ENCODE results near the gene UIMC1. TPM values are rescaled to one million over a fixed set of nuclear protein-coding genes. Genes with fewer than 3 reads are reported as not detected.

Gene UIMC1
- total RNA-seq, 1 donor from 2014 or later, result 40.9 TPM

DNA sequence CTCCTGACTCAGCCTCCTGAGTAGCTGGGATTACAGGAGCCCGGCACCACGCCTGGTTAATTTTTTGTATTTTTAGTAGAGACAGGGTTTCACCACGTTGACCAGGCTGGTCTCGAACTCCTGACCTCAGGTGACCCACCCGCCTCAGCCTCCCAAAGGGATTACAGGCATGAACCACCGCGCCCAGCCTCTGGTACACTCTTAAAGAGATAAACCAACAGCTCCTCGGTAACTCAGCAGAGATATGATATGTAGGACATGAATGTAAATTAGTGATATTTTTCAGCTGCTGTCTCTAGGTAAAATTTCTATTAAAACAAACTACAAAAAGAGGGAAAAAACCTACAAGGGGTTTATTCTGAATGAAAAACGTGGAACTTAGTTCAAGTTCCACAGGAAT, 64.6 kb downstream of the UIMC1 start:
- H3K27me3 Mint-ChIP-seq (ENCODE audit: unreplicated experiment), result peaks cover 2% of the 10 kb centered on the region
- TF ChIP-seq, protein P1, sequence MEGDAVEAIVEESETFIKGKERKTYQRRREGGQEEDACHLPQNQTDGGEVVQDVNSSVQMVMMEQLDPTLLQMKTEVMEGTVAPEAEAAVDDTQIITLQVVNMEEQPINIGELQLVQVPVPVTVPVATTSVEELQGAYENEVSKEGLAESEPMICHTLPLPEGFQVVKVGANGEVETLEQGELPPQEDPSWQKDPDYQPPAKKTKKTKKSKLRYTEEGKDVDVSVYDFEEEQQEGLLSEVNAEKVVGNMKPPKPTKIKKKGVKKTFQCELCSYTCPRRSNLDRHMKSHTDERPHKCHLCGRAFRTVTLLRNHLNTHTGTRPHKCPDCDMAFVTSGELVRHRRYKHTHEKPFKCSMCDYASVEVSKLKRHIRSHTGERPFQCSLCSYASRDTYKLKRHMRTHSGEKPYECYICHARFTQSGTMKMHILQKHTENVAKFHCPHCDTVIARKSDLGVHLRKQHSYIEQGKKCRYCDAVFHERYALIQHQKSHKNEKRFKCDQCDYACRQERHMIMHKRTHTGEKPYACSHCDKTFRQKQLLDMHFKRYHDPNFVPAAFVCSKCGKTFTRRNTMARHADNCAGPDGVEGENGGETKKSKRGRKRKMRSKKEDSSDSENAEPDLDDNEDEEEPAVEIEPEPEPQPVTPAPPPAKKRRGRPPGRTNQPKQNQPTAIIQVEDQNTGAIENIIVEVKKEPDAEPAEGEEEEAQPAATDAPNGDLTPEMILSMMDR (IDR thresholded peaks at IDR 0.05; ENCODE audit: unreplicated experiment), result no peak
- H3K36me3 Mint-ChIP-seq (ENCODE audit: low read depth, unreplicated experiment), result peaks cover 13% of the 10 kb centered on the region
- H3K27ac Mint-ChIP-seq (ENCODE audit: unreplicated experiment), result no peak overlapping the region
- no peaks in the 10 kb centered on the region for H3K9me3 Mint-ChIP-seq (ENCODE audit: unreplicated experiment)
- no peak overlapping the region for H3K4me3 Mint-ChIP-seq (ENCODE audit: unreplicated experiment)
- peaks cover 13% of the 10 kb centered on the region for H3K4me1 Mint-ChIP-seq (ENCODE audit: unreplicated experiment)
- no peak for DNase-seq (ENCODE audit: low spot score)

DNA sequence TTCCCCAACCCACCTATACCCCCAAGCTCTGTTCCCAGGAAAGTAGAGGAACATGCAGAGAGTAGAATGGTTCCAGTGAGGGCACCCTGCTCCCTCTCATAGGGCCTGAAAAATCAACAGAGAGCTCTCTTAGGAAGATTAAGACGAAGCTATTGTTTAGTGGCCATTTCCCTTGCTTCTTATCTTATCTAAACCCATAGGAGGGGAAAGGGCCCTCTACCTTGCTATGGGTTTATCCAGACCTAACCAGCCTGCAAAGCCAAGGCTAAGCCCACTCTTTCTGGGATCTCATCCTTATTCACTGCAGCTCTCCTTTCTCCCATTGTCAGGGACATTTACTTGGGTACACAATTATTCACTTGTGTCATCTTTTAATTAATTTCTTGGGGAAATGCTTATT, 68.1 kb downstream of the UIMC1 start:
- Mint-ChIP-seq H3K4me3 (ENCODE audit: unreplicated experiment) (no peak overlapping the region), H3K27ac (ENCODE audit: unreplicated experiment) (no peak overlapping the region), H3K9me3 (ENCODE audit: unreplicated experiment) (no peaks in the 10 kb centered on the region), H3K4me1 (ENCODE audit: unreplicated experiment) (peaks cover 7% of the 10 kb centered on the region), H3K36me3 (ENCODE audit: low read depth, unreplicated experiment) (peaks cover 8% of the 10 kb centered on the region), H3K27me3 (ENCODE audit: unreplicated experiment) (peaks cover 2% of the 10 kb centered on the region)
- TF ChIP-seq, protein P1 (IDR thresholded peaks at IDR 0.05; ENCODE audit: unreplicated experiment), result no peak
- DNase-seq (ENCODE audit: low spot score), result no peak

DNA sequence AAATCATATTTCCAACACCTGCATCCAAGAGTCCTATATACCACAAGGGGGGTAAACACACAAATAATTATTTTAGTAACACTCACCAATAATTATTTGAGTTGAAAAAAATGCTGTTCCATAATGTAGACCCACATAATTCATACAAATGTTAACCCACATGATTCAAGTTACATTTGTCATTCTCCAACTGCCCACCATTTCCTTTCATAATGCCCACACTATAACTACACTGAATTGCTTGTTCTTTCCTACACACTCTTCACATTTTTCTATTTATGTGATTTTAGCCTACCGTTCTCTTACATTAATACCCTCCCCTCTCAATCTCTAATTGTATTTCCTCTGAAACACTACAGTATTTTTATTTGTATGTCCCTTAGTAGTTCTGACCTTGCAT, 71.6 kb downstream of the UIMC1 start:
- Mint-ChIP-seq H3K27me3 (ENCODE audit: unreplicated experiment) (no peaks in the 10 kb centered on the region), H3K27ac (ENCODE audit: unreplicated experiment) (no peak overlapping the region), H3K36me3 (ENCODE audit: low read depth, unreplicated experiment) (peaks cover 10% of the 10 kb centered on the region), H3K9me3 (ENCODE audit: unreplicated experiment) (no peaks in the 10 kb centered on the region), H3K4me1 (ENCODE audit: unreplicated experiment) (peaks cover 7% of the 10 kb centered on the region), H3K4me3 (ENCODE audit: unreplicated experiment) (no peak overlapping the region)
- DNase-seq (ENCODE audit: low spot score), result no peak
- TF ChIP-seq, protein P1 (IDR thresholded peaks at IDR 0.05; ENCODE audit: unreplicated experiment), result no peak

DNA sequence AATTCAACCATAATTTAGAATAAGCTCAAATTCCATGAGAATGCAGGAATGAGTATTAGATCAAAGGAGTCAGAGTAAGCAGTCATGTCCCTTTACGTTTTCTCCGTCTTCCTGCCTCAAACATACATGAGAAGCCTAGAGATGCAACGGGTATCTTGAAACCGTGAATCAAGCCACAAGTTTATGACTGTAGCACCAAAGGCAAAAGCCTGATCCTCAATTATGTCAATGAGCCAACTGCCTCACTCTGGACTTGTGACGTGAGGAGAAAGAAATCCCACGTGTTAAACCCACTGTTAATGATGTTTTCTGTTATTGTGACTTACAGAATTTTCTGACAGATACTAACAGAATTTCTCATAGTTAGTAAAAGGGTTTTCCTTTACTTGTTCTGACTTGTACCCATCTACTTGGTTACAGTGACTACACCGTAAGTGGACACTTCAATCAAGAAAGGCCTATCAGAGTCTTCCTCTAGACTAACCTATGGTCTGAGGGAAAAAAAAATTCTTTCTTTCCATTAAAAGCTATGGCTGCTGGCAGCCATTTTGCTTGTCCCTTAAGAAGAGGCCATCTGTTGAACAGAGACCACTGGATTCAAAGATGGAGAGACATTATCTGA, 72.2 kb downstream of the UIMC1 start:
- Mint-ChIP-seq H3K27me3 (ENCODE audit: unreplicated experiment) (no peaks in the 10 kb centered on the region), H3K9me3 (ENCODE audit: unreplicated experiment) (no peaks in the 10 kb centered on the region), H3K27ac (ENCODE audit: unreplicated experiment) (no peak overlapping the region), H3K4me3 (ENCODE audit: unreplicated experiment) (no peak overlapping the region), H3K36me3 (ENCODE audit: low read depth, unreplicated experiment) (peaks cover 10% of the 10 kb centered on the region), H3K4me1 (ENCODE audit: unreplicated experiment) (peaks cover 7% of the 10 kb centered on the region)
- TF ChIP-seq, protein P1 (IDR thresholded peaks at IDR 0.05; ENCODE audit: unreplicated experiment), result no peak
- DNase-seq (ENCODE audit: low spot score), result no peak

DNA sequence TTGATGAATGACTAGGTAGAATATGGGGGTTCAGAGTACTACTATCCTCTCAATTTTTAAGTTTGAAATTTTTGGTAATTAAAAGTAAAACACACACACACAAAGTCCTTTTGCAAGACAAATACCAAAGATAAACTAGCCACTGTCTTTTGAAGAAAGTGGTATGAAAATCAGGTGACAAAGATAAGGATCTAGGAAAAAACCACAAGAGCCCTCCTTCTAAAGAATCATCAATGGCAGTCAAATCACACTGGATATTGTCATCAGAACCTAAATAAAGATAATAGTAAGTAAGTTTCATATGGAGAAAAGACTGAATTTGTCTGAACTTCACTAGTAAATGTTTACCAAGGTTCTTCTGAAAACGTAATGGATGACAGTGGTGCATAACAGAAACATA, 76.9 kb downstream of the UIMC1 start:
- Mint-ChIP-seq H3K27ac (ENCODE audit: unreplicated experiment) (no peak overlapping the region), H3K4me1 (ENCODE audit: unreplicated experiment) (no peaks in the 10 kb centered on the region), H3K4me3 (ENCODE audit: unreplicated experiment) (no peak overlapping the region), H3K27me3 (ENCODE audit: unreplicated experiment) (no peaks in the 10 kb centered on the region), H3K36me3 (ENCODE audit: low read depth, unreplicated experiment) (peaks cover 10% of the 10 kb centered on the region), H3K9me3 (ENCODE audit: unreplicated experiment) (no peaks in the 10 kb centered on the region)
- DNase-seq (ENCODE audit: low spot score), result no peak
- TF ChIP-seq, protein P1 (IDR thresholded peaks at IDR 0.05; ENCODE audit: unreplicated experiment), result no peak

Measured in endothelial cell (in vitro differentiated cells).